ENCODE results near the gene FIBP. TPM values are rescaled to one million over a fixed set of nuclear protein-coding genes. Genes with fewer than 3 reads are reported as not detected.
"Not testable (repeated sequence)": the region's sequence is repeated elsewhere in the genome, so short reads cannot be mapped to it uniquely, and the experiment has no call there.

The FIBP gene
- total RNA-seq, 2 donors from 2014 or later: 47.7 to 49.6 TPM

DNA sequence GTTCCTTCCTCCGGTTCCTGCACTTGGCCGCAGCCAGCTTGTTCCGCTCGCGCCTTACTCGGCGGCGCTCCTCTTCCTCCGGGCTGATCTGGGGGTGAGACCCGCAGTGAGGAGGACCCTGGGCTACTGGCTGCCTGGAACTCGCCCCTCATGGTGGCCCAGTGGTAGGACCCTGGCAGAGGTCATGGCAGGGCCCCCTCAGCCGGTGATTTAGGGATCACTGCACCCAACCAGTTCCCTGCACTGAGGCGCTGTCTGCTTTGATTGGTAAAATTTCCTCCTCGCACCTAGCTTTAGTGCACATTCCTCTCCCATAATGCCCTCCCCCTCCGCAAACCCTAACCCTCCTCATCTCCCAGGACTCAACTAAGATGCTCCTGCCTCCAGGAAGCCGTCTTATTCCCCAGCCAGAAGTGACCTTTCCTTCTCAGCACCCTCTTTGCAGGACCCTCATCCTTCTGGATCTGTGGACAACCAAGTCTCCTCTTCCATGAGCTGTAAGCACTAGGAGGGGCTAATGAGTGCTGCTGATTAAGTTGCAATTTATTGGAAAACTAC, 5.8 kb upstream of the FIBP start:
- ATAC-seq (no peak), DNase-seq (peak in 1 of 2 donors; percentile 56)
- intact Hi-C loops (cut with DNase I, micrococcal nuclease): no loop called here

DNA sequence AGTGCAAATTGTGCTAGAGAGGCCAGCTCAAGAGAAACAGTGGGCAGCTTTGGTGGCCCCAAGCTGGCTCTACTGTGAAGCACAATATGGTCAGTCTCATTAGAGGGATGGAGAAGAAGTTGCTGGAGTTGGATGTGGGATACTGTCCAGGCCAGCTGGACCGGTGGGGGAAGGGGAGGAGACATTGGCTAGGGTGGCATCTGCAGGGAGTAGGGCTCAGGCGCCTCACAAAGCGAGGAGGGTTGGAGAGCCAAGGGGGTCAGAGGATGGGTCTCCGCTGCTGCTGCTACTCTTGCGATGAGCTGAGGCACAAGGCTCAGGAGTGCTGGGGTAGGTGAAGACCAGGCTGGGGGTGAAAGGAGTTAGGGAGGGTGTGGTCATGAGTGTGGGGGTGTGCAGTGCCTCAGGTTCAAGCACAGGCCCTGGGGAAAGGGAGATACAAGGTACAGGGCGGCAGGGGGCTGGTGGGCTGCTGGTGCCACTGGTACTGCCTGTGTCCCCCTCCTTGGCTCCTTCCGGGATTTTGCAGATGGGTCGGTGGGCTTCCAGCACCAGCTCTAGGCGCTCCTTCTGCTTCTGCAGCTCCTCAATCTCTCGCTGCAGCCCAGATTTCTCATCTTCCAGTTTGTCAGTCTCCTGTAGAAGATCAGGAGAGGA, 4.5 kb upstream of the FIBP start:
- no peak for DNase-seq
- intact Hi-C loops (cut with DNase I, micrococcal nuclease): no loop called here
- ATAC-seq: no peak

- DNase-seq; ATAC-seq; intact Hi-C loops (cut with DNase I, micrococcal nuclease): not testable (repeated sequence)
These were observed 3.9 kb upstream of the FIBP start for GRCh38 chr11:65892137-65892540.

DNA sequence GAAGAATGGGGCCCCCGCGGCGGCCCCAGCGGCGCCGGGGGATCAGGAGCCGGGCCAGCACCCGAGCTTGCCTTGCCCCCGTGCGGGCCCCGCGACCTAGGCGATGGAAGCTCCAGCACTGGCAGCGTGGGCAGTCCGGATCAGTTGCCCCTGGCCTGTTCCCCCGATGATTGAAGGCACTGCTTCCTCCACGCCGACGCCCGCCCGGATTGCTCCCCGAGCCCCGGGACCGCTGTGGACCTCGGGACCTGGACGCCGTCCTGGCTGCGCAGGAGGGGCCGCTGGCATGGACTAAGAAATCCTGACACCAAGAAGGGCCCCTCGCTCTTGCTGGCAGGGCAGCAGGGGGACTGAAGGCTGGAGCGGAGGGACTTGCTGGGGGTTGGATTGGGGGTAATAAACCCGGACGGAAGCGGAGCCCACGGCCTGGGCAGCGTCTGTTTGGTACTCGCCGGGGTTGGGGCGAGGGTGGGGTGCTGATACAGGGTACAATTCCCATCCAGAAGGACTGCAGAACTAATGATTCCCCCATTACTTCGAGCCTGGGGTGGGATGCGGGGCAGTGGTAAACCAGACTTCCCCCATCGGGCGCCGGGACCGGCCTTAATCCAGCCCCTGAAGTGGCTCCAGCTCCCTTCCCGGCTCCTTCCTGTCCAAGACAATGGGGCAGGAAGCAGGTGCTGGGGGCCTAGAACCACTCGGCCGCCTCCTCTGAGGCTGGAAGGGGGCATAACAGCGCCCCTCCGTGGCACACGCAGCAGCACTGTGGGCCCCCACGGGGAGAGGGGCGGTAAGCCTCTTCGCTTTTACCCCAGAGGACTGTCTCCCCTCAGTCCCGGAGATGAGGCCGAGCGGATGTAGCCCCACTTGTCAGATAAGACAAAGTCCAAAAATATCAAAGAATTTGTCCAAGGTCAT, 3.2 kb upstream of the FIBP start:
- no peak for ATAC-seq
- intact Hi-C loops (cut with DNase I, micrococcal nuclease): no loop called here
- DNase-seq: peak in 1 of 2 donors; percentile 38

DNA sequence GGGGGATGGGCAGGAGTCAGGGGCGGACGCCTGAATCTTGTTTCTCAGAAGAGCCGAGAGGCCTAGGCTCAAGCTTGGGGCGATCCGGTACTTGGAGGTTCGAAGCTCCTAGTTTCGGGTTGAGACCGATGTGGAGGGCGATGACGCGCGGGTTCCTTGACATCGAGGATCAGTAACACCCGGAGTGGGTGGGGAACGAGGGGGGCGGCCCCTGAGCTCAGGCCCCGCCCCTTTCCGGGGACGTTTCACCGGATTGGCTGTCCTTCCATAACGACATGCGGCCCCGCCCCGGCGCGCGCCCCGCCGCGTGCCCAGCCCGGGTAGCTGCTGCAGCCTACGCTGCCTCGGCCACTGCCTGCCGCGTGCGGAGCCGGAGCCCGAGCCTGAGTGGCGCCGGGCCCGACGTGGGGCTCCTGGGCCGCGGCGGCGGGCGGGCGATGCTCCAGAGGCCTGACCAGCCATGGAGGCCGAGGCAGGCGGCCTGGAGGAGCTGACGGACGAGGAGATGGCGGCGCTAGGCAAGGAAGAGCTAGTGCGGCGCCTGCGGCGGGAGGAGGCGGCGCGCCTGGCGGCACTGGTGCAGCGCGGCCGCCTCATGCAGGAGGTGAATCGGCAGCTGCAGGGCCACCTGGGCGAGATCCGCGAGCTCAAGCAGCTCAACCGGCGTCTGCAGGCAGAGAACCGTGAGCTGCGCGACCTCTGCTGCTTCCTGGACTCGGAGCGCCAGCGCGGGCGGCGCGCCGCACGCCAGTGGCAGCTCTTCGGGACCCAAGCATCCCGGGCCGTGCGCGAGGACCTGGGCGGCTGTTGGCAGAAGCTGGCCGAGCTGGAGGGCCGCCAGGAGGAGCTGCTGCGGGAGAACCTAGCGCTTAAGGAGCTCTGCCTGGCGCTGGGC, 2.3 kb upstream of the FIBP start, which contains the start of gene CCDC85B:
Gene CCDC85B (plus strand): TSS at position 350 of the 895 bp plus-strand sequence. CDS start 111 bp downstream, at position 461.
- intact Hi-C loops (cut with DNase I, micrococcal nuclease): no loop called here
- ATAC-seq: peak; percentile 78
- peak; percentile 98 to 99 for DNase-seq

DNA sequence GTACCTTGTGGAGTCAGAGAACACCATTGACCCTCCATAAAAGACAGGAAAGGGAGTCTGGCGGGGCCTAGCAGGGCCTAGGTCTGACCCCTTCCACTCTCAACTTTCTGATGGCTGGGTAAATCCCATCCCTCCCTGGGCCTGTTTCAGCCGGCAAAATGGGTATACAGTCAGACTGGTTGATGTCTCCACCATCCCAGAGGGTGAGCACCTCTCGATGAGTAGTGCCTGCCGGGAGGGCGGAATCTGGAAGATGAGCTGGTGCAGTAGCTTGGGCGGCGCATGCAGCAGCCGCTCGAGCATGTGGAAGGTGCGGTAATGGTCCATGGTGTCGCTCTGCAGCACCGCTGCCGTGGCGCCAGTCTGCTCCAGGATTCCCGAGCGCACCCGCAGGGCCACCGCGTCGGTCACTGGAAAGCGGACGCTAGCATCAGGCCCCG, 528 bp downstream of the FIBP start:
- intact Hi-C loops (cut with DNase I, micrococcal nuclease): loop anchor here (5.0 to 10.0 kb wide), 2 partner anchors 75 to 97 kb away; partner anchors contain the start of gene SART1 (in 1 of the 2)
- ATAC-seq (peak; percentile 11), DNase-seq (no peak)

- DNase-seq (no peak), ATAC-seq (no peak)
- intact Hi-C loops (cut with DNase I, micrococcal nuclease): loop anchor here (5.0 to 10.0 kb wide), 2 partner anchors 75 to 98 kb away; partner anchors contain the start of gene SART1 (in 1 of the 2)
These were observed 1.2 kb downstream of the FIBP start for GRCh38 chr11:65886826-65887722.

GRCh38 chr11:65885808-65886536, 2.3 kb downstream of the FIBP start:
- intact Hi-C loops (cut with DNase I, micrococcal nuclease): loop anchor here (5.0 to 10.0 kb wide), 2 partner anchors 76 to 99 kb away; partner anchors contain the start of gene SART1 (in 1 of the 2)

DNA sequence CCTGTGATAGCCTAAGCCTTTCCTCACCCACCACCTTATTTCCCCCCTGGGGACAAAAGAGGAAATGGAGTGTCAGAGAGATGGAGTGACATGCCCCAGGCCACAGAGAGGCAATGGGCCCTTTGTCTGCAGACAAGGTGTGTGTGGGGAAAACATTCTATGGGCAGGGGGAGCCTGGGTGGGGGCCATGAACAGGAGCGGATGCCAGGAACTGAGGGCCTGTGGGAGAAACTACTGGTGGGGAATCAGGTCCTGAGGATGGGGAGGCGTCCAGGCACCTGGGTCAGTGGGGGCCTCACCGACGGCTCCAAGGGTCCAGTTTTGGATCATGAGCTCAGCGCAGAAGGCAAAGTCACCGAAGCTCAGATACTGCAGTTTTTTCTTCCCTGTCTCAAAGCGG, 3.0 kb downstream of the FIBP start:
- DNase-seq: no peak
- no peak for ATAC-seq
- intact Hi-C loops (cut with DNase I, micrococcal nuclease): loop anchor here (5.0 to 10.0 kb wide), 2 partner anchors 77 to 100 kb away; partner anchors contain the start of gene SART1 (in 1 of the 2)

More at GRCh38 chr11:65885808-65886536, 2.3 kb downstream of the FIBP start:
- ATAC-seq (no peak), DNase-seq (no peak)

GRCh38 chr11:65884716-65885092, 3.6 kb downstream of the FIBP start:
- ATAC-seq: peak; percentile 35

DNA sequence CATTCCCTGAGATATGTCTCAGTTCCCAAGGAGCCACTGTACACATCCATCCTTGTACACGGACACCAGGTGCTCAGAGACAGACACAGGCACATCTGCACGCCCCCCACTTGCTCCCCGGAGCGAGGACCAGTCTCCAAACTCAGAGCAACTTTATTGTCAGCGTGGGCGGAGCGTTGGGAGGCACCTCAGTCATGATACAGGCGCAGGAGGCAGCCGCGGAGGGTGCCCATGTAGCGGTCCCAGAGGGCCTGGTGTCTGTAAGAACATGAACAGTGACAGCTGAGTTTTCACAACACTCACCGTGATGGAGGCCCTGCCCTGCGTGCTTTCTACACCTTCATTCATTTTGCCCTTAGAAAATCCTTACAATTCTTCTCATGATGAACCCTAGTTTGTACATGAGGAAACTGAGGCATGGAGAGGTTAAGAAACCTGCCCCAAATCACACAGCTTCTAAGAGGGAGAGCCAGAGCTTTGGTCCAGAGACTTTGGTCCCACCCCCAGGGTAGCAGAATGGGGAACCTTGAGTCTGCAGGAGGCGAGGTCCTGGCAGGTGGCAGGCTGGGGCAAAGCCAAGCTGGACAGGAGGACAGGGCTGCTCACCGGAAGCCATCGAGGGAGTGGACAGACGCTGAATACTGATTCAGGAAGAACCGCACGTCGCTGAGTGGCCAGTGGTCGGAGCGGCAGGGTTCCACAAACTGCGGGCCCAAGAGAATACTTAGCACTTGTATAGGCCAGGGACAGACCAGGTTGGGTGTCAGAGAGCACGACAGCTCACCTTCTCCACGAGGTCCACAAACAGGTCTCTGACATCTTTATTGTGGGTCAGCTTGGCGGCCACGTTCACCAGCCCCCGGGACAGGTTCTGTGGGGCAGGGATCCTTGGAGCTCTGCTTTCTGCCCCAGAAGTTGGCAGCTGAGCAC, 4.2 kb downstream of the FIBP start:
- intact Hi-C loops (cut with DNase I, micrococcal nuclease): loop anchor here (5.0 to 10.0 kb wide), 2 partner anchors 101 to 103 kb away; no protein-coding TSS in a partner anchor
- DNase-seq (peak in 1 of 2 donors; percentile 15), ATAC-seq (no peak)

More at GRCh38 chr11:65884716-65885092, 3.6 kb downstream of the FIBP start:
- intact Hi-C loops (cut with DNase I, micrococcal nuclease): loop anchor here (5.0 to 10.0 kb wide), 3 partner anchors 78 to 103 kb away; partner anchors contain the start of gene SART1 (in 1 of the 2)
- peak; percentile 67 to 81 for DNase-seq

GRCh38 chr11:65883058-65883761, 5.1 kb downstream of the FIBP start:
- DNase-seq (peak in 1 of 2 donors; percentile 10), ATAC-seq (no peak)
- intact Hi-C loops (cut with DNase I, micrococcal nuclease): loop anchor here (5.0 to 10.0 kb wide), 2 partner anchors 102 to 104 kb away; no protein-coding TSS in a partner anchor

- ATAC-seq: no peak
- DNase-seq: peak in 1 of 2 donors; percentile 14
- intact Hi-C loops (cut with DNase I, micrococcal nuclease): loop anchor here (5.0 to 10.0 kb wide), 2 partner anchors 102 to 105 kb away; no protein-coding TSS in a partner anchor
These were observed 5.9 kb downstream of the FIBP start for GRCh38 chr11:65882120-65883057.
